Measurements from ENCODE around the gene XIRP1.

- TF ChIP-seq CTCF (conservative IDR thresholded peaks at IDR 0.05; ENCODE audit: low read length) = no peak
- TF ChIP-seq EZH2phosphoT487 (IDR thresholded peaks at IDR 0.05; ENCODE audit: borderline replicate concordance) = no peak
These were observed 42.8 kb downstream of the XIRP1 start for GRCh38 chr3:39149498-39150147.

Data from Loucy (cell line).